HG02571 (cell line): ENCODE measurements around the gene ZNF8.
A peak's percentile ranks its signal among the peaks of the same experiment; 100 is the strongest.
"Not testable (repeated sequence)": the region's sequence is repeated elsewhere in the genome, so short reads cannot be mapped to it uniquely, and the experiment has no call there.

ENCODE experiments used
- ATAC-seq: cut with Tn5 transposase; IDR thresholded peaks from one replicate; pipeline ENCODE4 v1.9.1; 2021; ENCODE audit warnings: mild to moderate bottlenecking, moderate library complexity; ENCODE audit not compliant: unreplicated experiment

The ZNF8 gene

GRCh38 chr19:58294743-58295374, 16.1 kb downstream of the ZNF8 start:
- ATAC-seq = no peak

GRCh38 chr19:58296104-58296503, 17.3 kb downstream of the ZNF8 start:
- ATAC-seq = no peak

- ATAC-seq = no peak
Measured at GRCh38 chr19:58300620-58301019, 21.9 kb downstream of the ZNF8 start.

GRCh38 chr19:58304255-58304654, 25.5 kb downstream of the ZNF8 start:
- ATAC-seq = no peak

- ATAC-seq = no peak
Measured at GRCh38 chr19:58304748-58305064, 26.0 kb downstream of the ZNF8 start.

GRCh38 chr19:58305065-58305931, 26.5 kb downstream of the ZNF8 start, which contains the start of gene ERVK3-1:
ERVK3-1 (plus strand) TSS chr19:58305377; CDS start chr19:58312169, 6,792 bp downstream.
- peak; percentile 94 for ATAC-seq

GRCh38 chr19:58305932-58306323, 27.2 kb downstream of the ZNF8 start:
- no peak for ATAC-seq

GRCh38 chr19:58307736-58308135, 29.0 kb downstream of the ZNF8 start:
- no peak for ATAC-seq

GRCh38 chr19:58310685-58311084, 31.9 kb downstream of the ZNF8 start:
- not testable (repeated sequence) for ATAC-seq

- no peak for ATAC-seq
Measured at GRCh38 chr19:58311345-58311865, 32.6 kb downstream of the ZNF8 start.

GRCh38 chr19:58315580-58315979, 36.8 kb downstream of the ZNF8 start:
- ATAC-seq = no peak

GRCh38 chr19:58317476-58318072, 38.8 kb downstream of the ZNF8 start:
- no peak for ATAC-seq

GRCh38 chr19:58318297-58318696, 39.5 kb downstream of the ZNF8 start:
- no peak for ATAC-seq

- ATAC-seq = no peak
Measured at GRCh38 chr19:58319241-58319640, 40.5 kb downstream of the ZNF8 start.

GRCh38 chr19:58325311-58326022, 46.7 kb downstream of the ZNF8 start:
- ATAC-seq = no peak

GRCh38 chr19:58326501-58326913, 47.8 kb downstream of the ZNF8 start:
- no peak for ATAC-seq

- peak; percentile 84 for ATAC-seq
Measured at GRCh38 chr19:58326914-58327726, 48.4 kb downstream of the ZNF8 start, which contains the start of gene ZSCAN22. ZSCAN22 (plus strand) TSS chr19:58326994; CDS start chr19:58334803, 7,809 bp downstream.

- ATAC-seq = no peak
Measured at GRCh38 chr19:58328999-58329398, 50.2 kb downstream of the ZNF8 start.

- ATAC-seq = no peak
Measured at GRCh38 chr19:58330458-58330857, 51.7 kb downstream of the ZNF8 start.

- no peak for ATAC-seq
Measured at GRCh38 chr19:58332697-58333096, 53.9 kb downstream of the ZNF8 start.
